T47D (cell line): ENCODE results near the gene SAP30BP.

Experiments used
- DNase-seq, 2 experiments: peaks; one replicate each; pipeline versions ENCODE4 v3.0.0 to v3.0.0-alpha.2; 2011 to 2012; ENCODE audit warnings: low read depth in 1 of 2, low spot score in 1 of 2
- JUND ChIP-seq: IDR thresholded peaks from 2 replicates; pipeline ENCODE4 v1.6.1; 2012; ENCODE audit warnings: low read depth
- in situ Hi-C: cut with HindIII; loops from 2 replicates; pipeline ENCODE4 v1.10.0; 2016; ENCODE audit warnings: low sequenced_read_pairs, low pct_unique_long_range_greater_than_20kb

The SAP30BP gene

DNA sequence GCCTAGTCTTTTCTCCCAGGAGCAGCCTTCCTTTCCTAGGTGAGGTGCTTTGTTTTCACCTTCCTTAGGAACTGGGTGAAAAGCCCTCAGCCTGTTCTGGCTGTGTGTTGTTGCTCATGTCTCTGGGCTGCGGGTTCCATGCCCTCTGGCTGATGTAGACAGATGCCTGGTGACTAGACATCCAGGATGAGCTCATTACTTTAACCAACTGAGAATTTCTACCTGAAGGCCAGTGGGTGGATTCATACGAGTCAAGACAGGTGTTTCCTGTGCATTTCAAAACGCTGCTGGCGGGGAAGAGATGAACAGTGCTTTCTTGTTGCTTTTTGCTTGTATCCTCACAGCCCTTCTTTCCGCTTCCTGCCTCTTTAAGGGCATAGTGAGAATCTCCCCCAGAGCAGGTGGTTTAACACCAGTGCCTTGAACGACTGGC is 22.3 kb downstream of the SAP30BP start:
- DNase-seq: peak in 1 of 2 experiments; percentile 56
- in situ Hi-C loops: no loop called here

GRCh38 chr17:75691371-75691791 is 24.2 kb downstream of the SAP30BP start:
- TF ChIP-seq JUND: no peak
- in situ Hi-C loops: no loop called here
- DNase-seq: no peak

More for the DNA sequence above, 22.3 kb downstream of the SAP30BP start:
- TF ChIP-seq JUND: no peak

GRCh38 chr17:75691801-75692626 is 24.9 kb downstream of the SAP30BP start:
- in situ Hi-C loops: no loop called here
- TF ChIP-seq JUND: no peak
- DNase-seq: no peak

DNA sequence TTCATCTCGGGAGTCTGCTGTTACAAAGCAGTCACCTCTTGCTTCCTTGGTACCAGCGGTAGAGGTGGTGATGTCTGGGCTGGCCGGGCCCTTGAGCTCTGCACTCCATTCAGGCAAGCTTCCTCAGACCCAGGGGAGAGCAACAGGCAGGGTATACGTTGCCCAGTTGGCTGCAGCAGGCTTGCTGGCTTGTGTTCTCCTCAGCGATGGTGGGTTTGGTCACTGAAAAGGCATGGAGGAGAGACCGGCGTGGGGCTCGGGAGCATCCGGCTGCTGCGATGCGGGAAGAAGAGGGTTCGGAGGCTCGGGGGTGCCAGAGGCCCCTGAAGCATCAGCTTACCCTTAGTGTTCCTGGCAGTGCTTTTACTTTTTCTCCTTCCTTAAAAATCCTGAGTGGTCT is 25.8 kb downstream of the SAP30BP start:
- DNase-seq: no peak
- in situ Hi-C loops: no loop called here
- TF ChIP-seq JUND: no peak

- no peak for DNase-seq
Measured at GRCh38 chr17:75693500-75694481, 26.7 kb downstream of the SAP30BP start.

GRCh38 chr17:75694536-75694935 is 27.4 kb downstream of the SAP30BP start:
- no peak for DNase-seq
- no peak for TF ChIP-seq JUND
- in situ Hi-C loops: no loop called here

More at GRCh38 chr17:75693500-75694481, 26.7 kb downstream of the SAP30BP start:
- in situ Hi-C loops: no loop called here
- no peak for TF ChIP-seq JUND

DNA sequence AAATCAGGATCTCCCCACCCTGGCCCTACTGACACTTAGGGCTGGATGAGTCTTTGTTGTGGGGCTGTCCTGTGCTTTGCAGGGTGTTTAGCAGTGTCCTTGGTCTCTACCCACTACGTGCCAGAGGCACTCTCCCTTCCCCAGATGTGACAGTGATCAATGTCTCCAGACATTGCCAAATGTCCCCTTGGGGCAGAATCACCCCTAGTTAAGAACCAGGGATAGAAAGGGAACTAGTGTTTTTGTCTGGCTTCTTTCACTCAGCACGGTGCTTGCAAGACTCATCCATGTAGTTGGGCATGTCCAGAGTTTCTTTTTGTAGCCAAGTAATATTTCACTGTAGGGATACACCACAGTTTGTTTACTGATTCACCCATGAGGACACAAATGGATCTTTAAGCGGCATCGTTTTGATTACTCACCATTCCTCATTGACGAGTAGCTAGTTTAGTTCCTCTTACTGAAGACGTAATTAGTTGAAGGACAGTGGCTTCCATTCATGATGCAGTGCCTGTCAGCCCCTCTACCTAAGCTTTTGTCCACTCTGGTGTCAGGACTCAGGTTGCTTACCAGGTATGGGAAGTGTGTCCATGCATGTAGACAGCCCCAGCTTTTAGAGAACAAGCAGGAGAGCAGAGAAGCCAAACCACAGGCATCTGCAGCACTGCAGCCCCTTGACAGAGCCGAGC is 28.1 kb downstream of the SAP30BP start:
- no peak for TF ChIP-seq JUND
- DNase-seq: no peak
- in situ Hi-C loops: no loop called here

- in situ Hi-C loops: no loop called here
- DNase-seq: no peak
- TF ChIP-seq JUND: no peak
Measured at GRCh38 chr17:75695830-75696271, 28.7 kb downstream of the SAP30BP start.

DNA sequence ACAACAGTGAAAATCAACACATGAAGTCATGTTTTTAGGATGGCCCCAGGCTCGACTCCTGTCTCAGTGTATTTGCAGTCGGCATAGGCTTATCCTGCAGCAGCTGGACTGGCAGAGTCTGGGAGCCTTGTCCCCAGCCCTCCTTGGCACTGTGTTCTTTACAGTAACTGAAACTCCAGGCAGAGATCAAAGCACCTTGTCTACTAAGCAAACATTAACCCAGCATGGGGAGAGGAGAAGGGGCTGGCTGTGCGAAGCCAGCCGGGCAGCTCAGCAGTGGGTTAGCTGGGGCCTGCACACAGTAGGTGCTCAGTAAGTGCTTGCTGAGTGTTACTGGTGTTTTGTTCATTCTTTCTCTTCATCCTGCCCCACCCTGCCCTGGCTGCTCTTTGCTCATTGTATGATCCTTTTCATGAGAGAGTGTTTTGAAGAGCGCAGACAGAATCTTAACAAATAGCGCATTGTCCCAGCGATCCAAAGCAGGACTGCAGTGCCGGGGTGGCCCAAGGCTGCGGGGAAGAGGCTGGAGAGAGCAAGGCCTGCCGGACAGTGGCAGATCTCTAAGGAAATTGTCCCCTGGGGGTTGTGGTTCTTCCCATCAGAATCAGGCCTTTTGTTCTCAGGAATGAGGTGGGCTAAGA is 30.6 kb downstream of the SAP30BP start:
- in situ Hi-C loops: no loop called here
- peak in 1 of 2 experiments; percentile 16 for DNase-seq

DNA sequence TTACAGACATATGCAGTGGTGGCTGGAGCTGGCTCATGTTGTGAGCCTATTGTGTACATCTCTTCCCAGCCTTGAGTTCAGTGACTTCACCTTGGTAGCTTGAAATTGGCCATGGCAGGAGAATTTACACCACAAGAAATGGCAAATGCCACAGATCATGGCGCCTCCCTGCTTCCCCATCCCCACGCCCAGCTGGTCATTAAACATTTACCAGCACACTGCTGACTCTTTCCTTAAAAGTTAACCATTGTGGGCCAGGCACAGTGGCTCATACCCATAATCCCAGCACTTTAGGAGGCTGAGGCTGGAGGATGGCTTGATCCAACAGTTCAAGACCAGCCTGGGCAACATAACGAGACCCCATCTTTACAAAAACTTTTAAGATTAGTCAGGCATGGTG is 31.5 kb downstream of the SAP30BP start:
- no peak for TF ChIP-seq JUND
- no peak for DNase-seq
- in situ Hi-C loops: no loop called here

More for the DNA sequence above, 30.6 kb downstream of the SAP30BP start:
- TF ChIP-seq JUND: no peak

DNA sequence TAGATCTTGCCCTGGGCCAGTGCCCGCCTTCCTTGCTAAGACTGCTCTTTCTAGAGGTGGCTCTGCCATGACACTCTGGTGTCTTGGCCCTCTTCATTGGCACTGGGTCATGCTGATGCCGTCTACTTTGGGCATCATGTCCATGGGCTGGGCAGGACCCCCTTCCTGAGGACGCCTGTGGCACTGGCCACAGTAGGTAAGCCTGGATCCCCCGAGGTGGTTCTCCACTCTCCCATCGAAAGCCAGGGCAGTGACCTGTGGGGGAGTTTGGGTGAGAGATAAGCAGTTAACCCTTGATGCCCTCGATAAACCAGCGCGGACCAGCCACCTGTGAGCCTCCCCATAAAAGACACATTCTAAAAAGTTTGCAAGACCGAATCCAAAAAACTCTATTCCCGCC is 34.1 kb downstream of the SAP30BP start:
- in situ Hi-C loops: no loop called here
- no peak for TF ChIP-seq JUND
- DNase-seq: no peak

DNA sequence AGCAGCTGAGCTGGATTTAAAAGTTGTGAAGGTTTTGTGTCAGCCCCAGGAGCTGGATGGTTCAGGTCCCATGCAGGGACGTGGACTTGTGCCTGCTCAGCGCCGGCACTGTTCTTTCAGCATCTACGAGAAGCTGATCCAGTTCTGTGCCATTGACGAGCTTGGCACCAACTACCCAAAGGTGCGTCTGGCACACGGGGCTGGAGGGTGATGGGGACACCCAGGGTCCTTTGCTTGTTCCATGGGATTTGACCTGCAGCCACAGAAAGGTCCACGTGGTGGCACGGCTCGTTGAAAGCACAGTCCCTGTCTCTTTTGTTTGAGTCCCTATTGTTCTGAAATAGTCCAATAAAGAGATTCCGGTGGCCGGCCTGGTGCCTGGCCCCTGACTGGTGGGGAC is 36.1 kb downstream of the SAP30BP start:
- TF ChIP-seq JUND: no peak
- in situ Hi-C loops: no loop called here

More for the DNA sequence above, 36.1 kb downstream of the SAP30BP start:
- DNase-seq: no peak
